Subcutaneous adipose tissue (tissue), 4 donors: ENCODE data around the gene TECPR2. TPM values are rescaled to one million over a fixed set of nuclear protein-coding genes. Genes with fewer than 3 reads are reported as not detected.

Source experiments
- total RNA-seq, 4 donors: library from RNA; depleted of rRNA; stranded (reverse); fragments of >200 nt; gene quantifications; one replicate each; pipeline ENCODE4 v1.1.0, GENCODE V29; 2016
- TF ChIP-seq, protein P1 (sequence below): fragments of 450-650 bp; IDR thresholded peaks from one replicate; pipeline ENCODE4 v1.5.1; 2016; ENCODE audit warnings: low read depth, mild to moderate bottlenecking, control low read depth, antibody characterized with exemption, moderate library complexity

TECPR2 gene
- total RNA-seq, 4 donors from 2014 or later, result 14.4 to 23.0 (median 15.0) TPM

DNA sequence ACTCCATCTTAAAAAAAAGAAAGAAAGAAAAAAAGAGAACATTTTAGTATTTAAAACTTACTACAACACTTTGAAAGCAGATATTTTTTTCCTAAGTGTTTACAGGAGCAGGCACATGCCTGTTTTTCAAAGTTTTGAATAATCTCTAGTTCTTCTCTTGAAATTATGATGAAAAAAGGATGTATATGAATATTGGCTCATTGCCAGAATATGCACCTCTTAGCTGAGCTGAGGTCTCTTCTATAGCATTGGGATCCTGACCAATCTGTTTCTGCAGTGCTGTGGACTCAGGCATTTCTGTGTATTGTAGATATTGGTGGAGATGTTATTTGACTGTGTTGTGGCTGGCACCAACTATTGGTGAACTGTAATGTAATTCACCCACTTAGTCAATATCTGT, 15.0 kb downstream of the TECPR2 start:
- TF ChIP-seq, protein P1, sequence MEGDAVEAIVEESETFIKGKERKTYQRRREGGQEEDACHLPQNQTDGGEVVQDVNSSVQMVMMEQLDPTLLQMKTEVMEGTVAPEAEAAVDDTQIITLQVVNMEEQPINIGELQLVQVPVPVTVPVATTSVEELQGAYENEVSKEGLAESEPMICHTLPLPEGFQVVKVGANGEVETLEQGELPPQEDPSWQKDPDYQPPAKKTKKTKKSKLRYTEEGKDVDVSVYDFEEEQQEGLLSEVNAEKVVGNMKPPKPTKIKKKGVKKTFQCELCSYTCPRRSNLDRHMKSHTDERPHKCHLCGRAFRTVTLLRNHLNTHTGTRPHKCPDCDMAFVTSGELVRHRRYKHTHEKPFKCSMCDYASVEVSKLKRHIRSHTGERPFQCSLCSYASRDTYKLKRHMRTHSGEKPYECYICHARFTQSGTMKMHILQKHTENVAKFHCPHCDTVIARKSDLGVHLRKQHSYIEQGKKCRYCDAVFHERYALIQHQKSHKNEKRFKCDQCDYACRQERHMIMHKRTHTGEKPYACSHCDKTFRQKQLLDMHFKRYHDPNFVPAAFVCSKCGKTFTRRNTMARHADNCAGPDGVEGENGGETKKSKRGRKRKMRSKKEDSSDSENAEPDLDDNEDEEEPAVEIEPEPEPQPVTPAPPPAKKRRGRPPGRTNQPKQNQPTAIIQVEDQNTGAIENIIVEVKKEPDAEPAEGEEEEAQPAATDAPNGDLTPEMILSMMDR, result no peak

DNA sequence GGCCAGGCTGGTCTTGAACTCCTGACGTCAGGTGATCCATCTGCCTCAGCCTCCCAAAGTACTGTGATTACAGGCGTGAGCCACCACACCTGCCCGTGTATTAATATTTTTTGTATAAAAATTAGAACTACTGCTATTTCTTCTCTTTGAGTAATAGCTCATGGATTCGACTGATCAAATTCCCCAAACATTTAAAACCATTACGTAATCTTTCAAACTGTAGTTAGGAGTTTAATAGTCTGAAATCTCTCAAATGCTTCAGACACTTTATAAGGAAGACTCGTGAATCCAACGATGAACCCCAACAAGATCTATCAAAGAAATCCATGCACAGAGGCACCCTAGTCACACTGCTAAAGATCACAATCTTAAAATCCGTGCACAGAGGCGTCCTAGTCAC, 16.1 kb downstream of the TECPR2 start:
- TF ChIP-seq, protein P1, result no peak

DNA sequence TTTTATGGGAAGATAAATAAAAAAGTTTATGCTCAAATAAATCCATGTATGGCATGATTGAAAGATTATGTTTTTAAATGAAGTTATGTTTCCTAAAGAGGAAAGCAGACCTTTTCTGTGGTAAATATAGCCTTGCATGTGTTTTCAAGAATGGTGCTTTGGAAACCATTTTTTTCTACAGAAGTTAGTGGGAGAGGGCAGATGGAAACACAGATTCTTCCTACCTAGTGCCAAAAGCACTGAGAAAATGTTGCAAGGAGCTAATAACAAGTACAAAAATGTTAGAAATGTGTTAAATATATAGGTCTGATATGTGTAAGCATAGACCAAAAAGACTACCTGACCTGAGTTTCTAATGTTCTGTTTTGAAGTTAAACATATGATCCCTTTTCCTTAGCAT, 24.3 kb downstream of the TECPR2 start:
- TF ChIP-seq, protein P1, result no peak

DNA sequence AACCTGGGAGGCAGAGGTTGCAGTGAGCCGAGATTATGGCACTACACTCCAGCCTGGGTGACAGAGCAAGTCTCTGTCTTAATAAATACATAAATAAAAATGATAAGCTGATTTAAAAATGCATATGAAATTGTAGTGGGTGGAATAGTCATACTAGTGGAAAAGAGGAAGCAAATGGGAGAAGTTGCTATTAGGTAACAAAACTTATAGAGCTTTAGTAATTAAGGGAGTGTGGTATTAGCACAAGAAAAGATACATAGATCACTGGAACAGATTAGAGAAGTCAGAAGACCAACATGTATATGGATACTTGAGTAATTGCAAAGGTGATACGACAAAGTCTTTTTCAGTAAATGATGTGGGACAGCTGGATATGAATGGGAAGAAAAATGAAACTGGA, 26.5 kb downstream of the TECPR2 start:
- TF ChIP-seq, protein P1, result no peak

DNA sequence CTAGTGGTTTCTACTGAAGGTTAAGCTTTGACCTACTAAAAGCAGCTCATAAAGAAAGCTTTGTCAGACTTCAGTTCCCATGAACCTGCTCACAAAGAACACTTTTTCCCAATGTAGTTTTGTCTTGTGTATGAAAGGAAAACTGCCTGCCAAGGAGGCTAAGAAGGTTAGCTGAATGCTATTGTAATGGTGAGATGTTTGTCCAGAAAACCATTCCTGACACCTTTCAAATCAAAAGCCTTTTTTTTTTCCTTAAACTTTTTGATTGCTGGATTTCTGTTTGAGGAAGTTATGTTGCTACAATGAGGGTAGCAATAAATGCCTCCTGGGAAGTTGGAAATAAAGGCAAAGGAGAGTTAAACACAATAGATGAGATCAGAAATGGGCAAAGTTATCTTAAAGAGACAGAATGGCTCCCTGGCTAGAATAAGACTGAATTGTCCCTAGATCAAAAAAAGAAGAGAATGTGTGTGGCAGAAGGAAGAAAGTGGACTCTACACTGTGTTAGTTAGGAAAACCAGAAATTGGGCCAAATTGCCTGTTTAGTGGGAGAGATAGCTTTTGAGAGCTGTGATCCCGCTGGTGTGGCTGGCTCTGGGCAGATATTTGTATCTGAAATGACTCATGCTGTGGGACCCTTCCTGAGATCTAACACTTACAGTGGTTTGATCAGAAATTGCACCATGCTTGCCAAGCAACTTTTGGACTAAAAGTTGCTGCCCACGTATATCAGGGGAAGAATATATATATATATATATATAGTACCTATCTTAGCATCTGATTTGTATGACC, 27.5 kb downstream of the TECPR2 start:
- TF ChIP-seq, protein P1, result no peak

DNA sequence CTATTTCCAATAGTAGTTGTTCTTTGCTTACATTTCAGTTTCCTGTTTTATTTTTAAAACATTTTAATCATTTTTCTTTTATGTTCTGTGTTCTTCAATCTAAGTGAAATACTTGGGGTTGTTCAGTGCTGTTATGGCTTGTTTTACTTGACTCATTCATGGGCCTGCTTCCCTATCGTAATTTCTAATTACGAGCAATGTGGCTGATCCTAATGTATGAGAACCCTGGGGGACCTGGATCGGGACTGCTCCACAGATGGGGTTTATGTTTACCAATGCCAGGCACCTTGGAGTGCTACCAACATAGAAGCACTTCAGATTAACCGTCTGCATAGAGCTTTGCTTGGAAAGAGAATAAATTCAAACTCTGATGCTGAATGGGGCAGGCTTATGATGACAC, 29.8 kb downstream of the TECPR2 start:
- TF ChIP-seq, protein P1, result no peak

DNA sequence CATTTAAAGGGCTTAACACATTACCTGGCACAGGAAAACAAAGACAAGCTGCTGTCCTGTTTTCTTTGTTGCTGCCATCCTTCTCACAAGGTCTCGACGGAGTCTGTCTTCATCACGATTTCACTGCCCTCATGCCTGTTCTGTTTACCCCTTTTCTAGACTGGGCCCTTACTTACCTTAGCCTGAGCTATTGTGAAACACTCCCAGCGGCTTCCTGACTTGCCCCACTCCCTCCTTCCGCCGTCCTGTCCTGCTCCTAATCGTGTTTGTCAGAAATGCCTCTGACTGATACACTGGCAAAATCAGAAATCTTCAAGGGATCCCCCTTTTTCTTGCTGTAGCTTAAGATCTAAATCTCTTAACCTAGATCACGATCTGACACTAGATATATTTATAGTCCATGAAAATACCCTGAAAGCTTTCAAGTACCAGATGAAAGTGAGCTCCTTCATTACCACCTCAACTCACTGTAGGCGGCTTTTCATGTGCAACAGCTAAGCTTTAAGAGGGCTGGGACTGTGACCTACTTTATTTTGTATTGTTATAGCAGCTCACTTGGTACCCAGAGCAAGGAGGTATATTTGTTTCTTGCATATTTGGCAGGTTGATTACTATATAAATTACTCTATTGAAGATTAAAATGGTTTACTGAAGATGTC, 32.1 kb downstream of the TECPR2 start:
- TF ChIP-seq, protein P1, result no peak
